HepG2 (cell line): ENCODE data around the gene SLC1A3. TPM values are rescaled to one million over a fixed set of nuclear protein-coding genes. Genes with fewer than 3 reads are reported as not detected.
"Not testable (repeated sequence)": the region's sequence is repeated elsewhere in the genome, so short reads cannot be mapped to it uniquely, and the experiment has no call there.

Source experiments
- ATAC-seq: fragments of 200-7000 bp; cut with Tn5 transposase; 3 replicates; pipeline ENCODE4 v1.9.1; 2020; ENCODE audit warnings: mild to moderate bottlenecking, moderate library complexity
- BruUV-seq: library from RNA; stranded (reverse); fragments of 400-500 nt; replicated peaks from 2 replicates; lab custom pipeline; 2021; lab: Mats Ljungman, UMichigan
- CTCF ChIA-PET: fragments of 300-600 bp; formaldehyde crosslinking; extraction: SDS; loops from one replicate; lab custom pipeline; 2021; ENCODE audit warnings: low total read pairs, inconsistent platforms, low intra/inter-chr PET ratio; lab: Yijun Ruan, JAX
- POLR2A ChIA-PET: fragments of 350-600 bp; sonication (Branson Sonifier 250); formaldehyde crosslinking; loops from one replicate; lab custom pipeline; 2020; ENCODE audit warnings: antibody characterized with exemption, inconsistent platforms; lab: Yijun Ruan, JAX
- DNase-seq: peaks from one replicate; pipeline ENCODE4 v3.0.0-alpha.2; 2015; ENCODE audit warnings: low spot score
- FAIRE-seq: peaks from 3 replicates; lab custom pipeline; 2011; peaks lifted over from hg19 to GRCh38; lab: Jason Lieb, UNC
- H2AFZ ChIP-seq: one replicate; pipeline ENCODE4 v1.6.1; 2011; ENCODE audit warnings: low read length, inconsistent platforms
- H3K27ac ChIP-seq: fragments of 300-600 bp; 3 replicates; pipeline ENCODE4 v1.8.0; 2011; ENCODE audit warnings: mixed run types, mild to moderate bottlenecking, mixed read lengths, low read length, inconsistent platforms; ENCODE audit not compliant: insufficient read depth; ENCODE audit errors: extremely low read length
- H3K27me3 ChIP-seq, 2 experiments: fragments of 200-600 bp in 1 of 2; 2 replicates in 1 of 2; 3 replicates in 1 of 2; pipeline versions ENCODE4 v1.6.0 to v1.8.0; 2011; ENCODE audit warnings: low read length in 2 of 2, mild to moderate bottlenecking in 2 of 2, moderate library complexity in 2 of 2, inconsistent platforms in 1 of 2; ENCODE audit not compliant: insufficient read depth in 2 of 2, control insufficient read depth in 1 of 2
- H3K36me3 ChIP-seq, 2 experiments: fragments of 200-600 bp in 1 of 2; replicated peaks in 1 of 2; 2 replicates in 1 of 2; 3 replicates in 1 of 2; pipeline versions ENCODE4 v1.5.1 to v1.8.0; 2011; ENCODE audit warnings: low read length in 2 of 2, inconsistent platforms in 1 of 2; ENCODE audit not compliant: insufficient read depth in 2 of 2, control insufficient read depth in 1 of 2
- H3K4me1 ChIP-seq: 2 replicates; pipeline ENCODE4 v1.5.1; 2012; ENCODE audit warnings: low read length, inconsistent platforms; ENCODE audit not compliant: insufficient read depth
- H3K4me2 ChIP-seq: 2 replicates; pipeline ENCODE4 v1.6.0; 2011; ENCODE audit warnings: low read depth, low read length, inconsistent platforms
- H3K4me3 ChIP-seq, 3 experiments: fragments of 200-600 bp in 1 of 3; sonication (generic), shearing (Covaris generic) in 1 of 3; replicated peaks in 1 of 3; 2 replicates each; pipeline ENCODE4 v1.5.1; 2011 to 2016; ENCODE audit warnings: low read length in 3 of 3, inconsistent platforms in 2 of 3, low read depth in 2 of 3, mild to moderate bottlenecking in 2 of 3, control low read depth in 1 of 3, mixed read lengths in 1 of 3; ENCODE audit not compliant: insufficient read depth in 1 of 3
- H3K79me2 ChIP-seq: one replicate; pipeline ENCODE4 v1.6.1; 2011; ENCODE audit warnings: low read length, inconsistent platforms; ENCODE audit not compliant: insufficient read depth
- H3K9ac ChIP-seq: 2 replicates; pipeline ENCODE4 v1.6.0; 2011; ENCODE audit warnings: mild to moderate bottlenecking, low read depth, low read length, inconsistent platforms; ENCODE audit not compliant: insufficient read depth
- H3K9me3 ChIP-seq: 2 replicates; pipeline ENCODE4 v1.5.1; 2012; ENCODE audit warnings: mild to moderate bottlenecking, low read length
- H4K20me1 ChIP-seq: 2 replicates; pipeline ENCODE4 v1.6.0; 2011; ENCODE audit warnings: inconsistent platforms, mild to moderate bottlenecking, low read length, moderate library complexity; ENCODE audit not compliant: insufficient read depth
- ARNTL ChIP-seq: sonication (generic); formaldehyde crosslinking; IDR thresholded peaks from 2 replicates; pipeline ENCODE4 v1.4.0; 2020; ENCODE audit warnings: mild to moderate bottlenecking, missing genetic modification reagents
- FOSL1 ChIP-seq: sonication (generic); formaldehyde crosslinking; IDR thresholded peaks from 2 replicates; pipeline ENCODE4 v1.9.0; 2021; ENCODE audit warnings: missing genetic modification reagents, borderline replicate concordance
- KLF15 ChIP-seq: sonication (generic); formaldehyde crosslinking; IDR thresholded peaks from 2 replicates; pipeline ENCODE4 v1.8.1; 2023; ENCODE audit warnings: borderline replicate concordance, mild to moderate bottlenecking, inconsistent platforms, missing genetic modification reagents, mixed read lengths
- NFYB ChIP-seq: sonication (generic); formaldehyde crosslinking; IDR thresholded peaks from 2 replicates; pipeline ENCODE4 v1.4.0; 2020; ENCODE audit warnings: missing genetic modification reagents
- PAWR ChIP-seq: sonication (generic); formaldehyde crosslinking; IDR thresholded peaks from 2 replicates; pipeline ENCODE4 v1.4.0; 2020; ENCODE audit warnings: missing genetic modification reagents, mild to moderate bottlenecking, borderline replicate concordance
- REXO4 ChIP-seq: sonication (generic); formaldehyde crosslinking; IDR thresholded peaks from 2 replicates; pipeline ENCODE4 v1.8.0; 2022; ENCODE audit warnings: missing genetic modification reagents, mild to moderate bottlenecking, borderline replicate concordance
- SRSF4 ChIP-seq: fragments of 200-400 bp; formaldehyde crosslinking; IDR thresholded peaks from one replicate; pipeline ENCODE4 v1.6.1; 2018; ENCODE audit warnings: mild to moderate bottlenecking, low read depth, low read length, moderate library complexity; ENCODE audit not compliant: poor library complexity, severe bottlenecking
- TOPORS ChIP-seq: sonication (generic); formaldehyde crosslinking; IDR thresholded peaks from 2 replicates; pipeline ENCODE4 v1.8.0; 2023; ENCODE audit warnings: mild to moderate bottlenecking, missing genetic modification reagents
- WIZ ChIP-seq: sonication (generic); formaldehyde crosslinking; IDR thresholded peaks from 2 replicates; pipeline ENCODE4 v1.5.1; 2020; ENCODE audit warnings: mild to moderate bottlenecking, missing genetic modification reagents
- ZBTB21 ChIP-seq: sonication (generic); formaldehyde crosslinking; IDR thresholded peaks from 2 replicates; pipeline ENCODE4 v1.4.0; 2020; ENCODE audit warnings: missing genetic modification reagents
- ZNF17 ChIP-seq: sonication (generic); formaldehyde crosslinking; IDR thresholded peaks from 2 replicates; pipeline ENCODE4 v1.5.0; 2020; ENCODE audit warnings: mild to moderate bottlenecking, missing genetic modification reagents
- WGBS: methylation state at CpG from one replicate; pipeline ENCODE4 v1.1.6; 2017; ENCODE audit warnings: low lambda C conversion rate; 5-methylcytosine and 5-hydroxymethylcytosine counted together
- in situ Hi-C: cut with HindIII; loops from 2 replicates; pipeline ENCODE4 v1.10.0; 2017; ENCODE audit warnings: low pct_unique_long_range_greater_than_20kb; ENCODE audit not compliant: extremely low pct_ligation_motif_present
- intact Hi-C: fragments of 100-400 bp; cut with micrococcal nuclease; formaldehyde crosslinking; loops from one replicate; pipeline ENCODE4 v1.10.0; 2022; ENCODE audit not compliant: unreplicated experiment
- polyA plus RNA-seq, 8 experiments: library from polyadenylated mRNA; depleted of rRNA in 3 of 8; stranded (reverse) in 7 of 8; unstranded in 1 of 8; fragments of >200 nt; fragmentation: Illumina TruSeq in 4 of 8; extraction: Trizol in 4 of 8; gene quantifications; 2 replicates each; pipeline versions ENCODE4 v1.2.1 to v1.2.3, GENCODE V29; 2011 to 2016; ENCODE audit warnings: low read depth in 4 of 8, missing spikeins in 1 of 8, mixed read lengths in 1 of 8; ENCODE audit not compliant: insufficient read depth in 1 of 8
- total RNA-seq, 5 experiments: library from RNA; depleted of rRNA; stranded (reverse); fragments of >200 nt; fragmentation: Illumina TruSeq; extraction: Trizol; gene quantifications; 2 replicates each; pipeline ENCODE4 v1.2.3, GENCODE V29; 2016; ENCODE audit warnings: low read depth in 1 of 5
- TF ChIP-seq, protein P1 (sequence below): IDR thresholded peaks from 2 replicates; pipeline ENCODE4 v1.6.1; 2016; ENCODE audit warnings: control low read depth
- TF ChIP-seq, protein P2 (sequence below): sonication (generic); formaldehyde crosslinking; IDR thresholded peaks from 2 replicates; pipeline ENCODE4 v1.4.0; 2020; ENCODE audit warnings: mild to moderate bottlenecking, missing genetic modification reagents
- TF ChIP-seq, protein P3 (sequence below): sonication (generic); formaldehyde crosslinking; IDR thresholded peaks from 2 replicates; pipeline ENCODE4 v1.8.0; 2022; ENCODE audit warnings: mild to moderate bottlenecking, missing genetic modification reagents; ENCODE audit not compliant: insufficient replicate concordance

Gene SLC1A3
- total and polyA plus RNA-seq, 2 of the 13 experiments (the other 11 are each of a cell fraction or from before 2014, with no cell fraction given) = 0.09 TPM; not detected in 1

DNA sequence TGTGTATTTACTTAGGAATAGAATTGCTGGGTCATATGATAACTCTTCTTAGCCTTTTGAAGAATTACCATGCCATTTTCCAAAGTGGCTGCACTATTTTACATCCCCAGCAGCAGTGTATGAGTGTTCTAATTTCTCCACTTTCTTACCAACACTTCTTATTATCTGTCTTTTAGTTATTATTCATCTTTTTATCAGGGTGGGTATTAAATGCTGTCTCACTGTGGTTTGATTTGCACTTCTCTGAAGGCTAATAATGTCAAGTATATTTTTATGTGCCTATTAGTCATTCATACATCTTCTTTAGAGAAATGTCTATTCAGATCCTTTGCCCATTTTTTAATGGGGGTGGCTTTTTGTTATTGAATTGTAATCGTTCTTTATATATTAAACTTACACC lies 36.8 kb downstream of the SLC1A3 start (continued):
- TF ChIP-seq NFYB (CRISPR knock-in tag) = no peak

DNA sequence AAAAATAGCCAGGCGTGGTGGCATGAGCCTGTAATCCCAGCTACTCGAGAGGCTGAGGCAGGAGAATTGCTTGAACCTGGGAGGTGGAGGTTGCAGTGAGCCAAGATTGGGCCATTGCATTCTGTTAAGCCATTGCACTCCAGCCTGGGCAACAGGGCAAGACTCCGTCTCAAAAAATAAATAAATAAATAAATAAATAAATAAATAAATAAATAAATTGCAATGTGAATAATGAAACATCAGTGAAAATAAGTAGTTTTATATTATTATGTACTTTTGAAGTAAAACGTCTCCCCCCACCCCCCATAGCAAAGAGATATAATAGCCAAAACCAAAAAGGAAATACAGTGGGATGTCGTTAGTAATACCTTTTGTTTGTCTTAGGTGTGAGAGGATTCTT lies 37.4 kb downstream of the SLC1A3 start:
- POLR2A ChIA-PET, CTCF ChIA-PET, FAIRE-seq: not testable (repeated sequence)

GRCh38 chr5:36644727-36645126 lies 38.3 kb downstream of the SLC1A3 start:
- no peaks in the 10 kb centered on the region for H3K27me3 ChIP-seq
- intact Hi-C loops (no loop called here), in situ Hi-C loops (no loop called here)
- 55% methylated on average over 3 of the region's 3 CpGs for WGBS
- no peak overlapping the region for H3K27ac ChIP-seq
- H4K20me1 ChIP-seq = no peaks in the 10 kb centered on the region
- no peak overlapping the region for H2AFZ ChIP-seq
- CTCF ChIA-PET = no interaction called here
- H3K4me2 ChIP-seq = no peak overlapping the region
- no peaks in the 10 kb centered on the region for H3K79me2 ChIP-seq
- no peak for ATAC-seq
- no peak for DNase-seq
- no TSS peak for BruUV-seq
- POLR2A ChIA-PET = no interaction called here
- no peaks in the 10 kb centered on the region for H3K9me3 ChIP-seq
- H3K9ac ChIP-seq = no peak overlapping the region
- H3K4me1 ChIP-seq = no peaks in the 10 kb centered on the region
- FAIRE-seq = no peak
- H3K4me3 ChIP-seq = no peak overlapping the region
- no peaks in the 10 kb centered on the region for H3K36me3 ChIP-seq
- TF ChIP-seq, protein P1, sequence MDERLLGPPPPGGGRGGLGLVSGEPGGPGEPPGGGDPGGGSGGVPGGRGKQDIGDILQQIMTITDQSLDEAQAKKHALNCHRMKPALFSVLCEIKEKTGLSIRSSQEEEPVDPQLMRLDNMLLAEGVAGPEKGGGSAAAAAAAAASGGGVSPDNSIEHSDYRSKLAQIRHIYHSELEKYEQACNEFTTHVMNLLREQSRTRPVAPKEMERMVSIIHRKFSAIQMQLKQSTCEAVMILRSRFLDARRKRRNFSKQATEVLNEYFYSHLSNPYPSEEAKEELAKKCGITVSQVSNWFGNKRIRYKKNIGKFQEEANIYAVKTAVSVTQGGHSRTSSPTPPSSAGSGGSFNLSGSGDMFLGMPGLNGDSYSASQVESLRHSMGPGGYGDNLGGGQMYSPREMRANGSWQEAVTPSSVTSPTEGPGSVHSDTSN = no peak
- TF ChIP-seq FOSL1 (CRISPR knock-in tag) = no peak
- no peak for TF ChIP-seq SRSF4
- TF ChIP-seq KLF15 = no peak
- no peak for TF ChIP-seq WIZ (CRISPR knock-in tag)
- TF ChIP-seq, protein P2, sequence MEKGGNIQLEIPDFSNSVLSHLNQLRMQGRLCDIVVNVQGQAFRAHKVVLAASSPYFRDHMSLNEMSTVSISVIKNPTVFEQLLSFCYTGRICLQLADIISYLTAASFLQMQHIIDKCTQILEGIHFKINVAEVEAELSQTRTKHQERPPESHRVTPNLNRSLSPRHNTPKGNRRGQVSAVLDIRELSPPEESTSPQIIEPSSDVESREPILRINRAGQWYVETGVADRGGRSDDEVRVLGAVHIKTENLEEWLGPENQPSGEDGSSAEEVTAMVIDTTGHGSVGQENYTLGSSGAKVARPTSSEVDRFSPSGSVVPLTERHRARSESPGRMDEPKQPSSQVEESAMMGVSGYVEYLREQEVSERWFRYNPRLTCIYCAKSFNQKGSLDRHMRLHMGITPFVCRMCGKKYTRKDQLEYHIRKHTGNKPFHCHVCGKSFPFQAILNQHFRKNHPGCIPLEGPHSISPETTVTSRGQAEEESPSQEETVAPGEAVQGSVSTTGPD (CRISPR knock-in tag) = no peak
- no peak for TF ChIP-seq REXO4 (CRISPR knock-in tag)
- TF ChIP-seq PAWR = no peak
- no peak for TF ChIP-seq TOPORS (CRISPR knock-in tag)
- TF ChIP-seq ZNF17 (CRISPR knock-in tag) = no peak
- TF ChIP-seq ZBTB21 = no peak
- TF ChIP-seq ARNTL (CRISPR knock-in tag) = no peak
- TF ChIP-seq, protein P3, sequence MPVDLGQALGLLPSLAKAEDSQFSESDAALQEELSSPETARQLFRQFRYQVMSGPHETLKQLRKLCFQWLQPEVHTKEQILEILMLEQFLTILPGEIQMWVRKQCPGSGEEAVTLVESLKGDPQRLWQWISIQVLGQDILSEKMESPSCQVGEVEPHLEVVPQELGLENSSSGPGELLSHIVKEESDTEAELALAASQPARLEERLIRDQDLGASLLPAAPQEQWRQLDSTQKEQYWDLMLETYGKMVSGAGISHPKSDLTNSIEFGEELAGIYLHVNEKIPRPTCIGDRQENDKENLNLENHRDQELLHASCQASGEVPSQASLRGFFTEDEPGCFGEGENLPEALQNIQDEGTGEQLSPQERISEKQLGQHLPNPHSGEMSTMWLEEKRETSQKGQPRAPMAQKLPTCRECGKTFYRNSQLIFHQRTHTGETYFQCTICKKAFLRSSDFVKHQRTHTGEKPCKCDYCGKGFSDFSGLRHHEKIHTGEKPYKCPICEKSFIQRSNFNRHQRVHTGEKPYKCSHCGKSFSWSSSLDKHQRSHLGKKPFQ (CRISPR knock-in tag) = no peak

More for the DNA sequence above, 37.4 kb downstream of the SLC1A3 start:
- H3K4me1 ChIP-seq, H2AFZ ChIP-seq, BruUV-seq, H4K20me1 ChIP-seq, H3K36me3 ChIP-seq, H3K79me2 ChIP-seq, H3K9me3 ChIP-seq, intact Hi-C loops, DNase-seq, H3K4me3 ChIP-seq, ATAC-seq, H3K9ac ChIP-seq, H3K27ac ChIP-seq, H3K4me2 ChIP-seq, in situ Hi-C loops, H3K27me3 ChIP-seq: not testable (repeated sequence)
- WGBS = 33% methylated on average over 5 of the region's 5 CpGs
